ENCODE results near the gene CLCA1.

GRCh38 chr1:86455073-86455472 lies 13.7 kb upstream of the CLCA1 start:
- no peak for TF ChIP-seq CTCF (IDR thresholded peaks at IDR 0.05)
- TF ChIP-seq TCF7L2 (IDR thresholded peaks at IDR 0.05; ENCODE audit: low read depth, low read length) = no peak
- TF ChIP-seq, protein P1, sequence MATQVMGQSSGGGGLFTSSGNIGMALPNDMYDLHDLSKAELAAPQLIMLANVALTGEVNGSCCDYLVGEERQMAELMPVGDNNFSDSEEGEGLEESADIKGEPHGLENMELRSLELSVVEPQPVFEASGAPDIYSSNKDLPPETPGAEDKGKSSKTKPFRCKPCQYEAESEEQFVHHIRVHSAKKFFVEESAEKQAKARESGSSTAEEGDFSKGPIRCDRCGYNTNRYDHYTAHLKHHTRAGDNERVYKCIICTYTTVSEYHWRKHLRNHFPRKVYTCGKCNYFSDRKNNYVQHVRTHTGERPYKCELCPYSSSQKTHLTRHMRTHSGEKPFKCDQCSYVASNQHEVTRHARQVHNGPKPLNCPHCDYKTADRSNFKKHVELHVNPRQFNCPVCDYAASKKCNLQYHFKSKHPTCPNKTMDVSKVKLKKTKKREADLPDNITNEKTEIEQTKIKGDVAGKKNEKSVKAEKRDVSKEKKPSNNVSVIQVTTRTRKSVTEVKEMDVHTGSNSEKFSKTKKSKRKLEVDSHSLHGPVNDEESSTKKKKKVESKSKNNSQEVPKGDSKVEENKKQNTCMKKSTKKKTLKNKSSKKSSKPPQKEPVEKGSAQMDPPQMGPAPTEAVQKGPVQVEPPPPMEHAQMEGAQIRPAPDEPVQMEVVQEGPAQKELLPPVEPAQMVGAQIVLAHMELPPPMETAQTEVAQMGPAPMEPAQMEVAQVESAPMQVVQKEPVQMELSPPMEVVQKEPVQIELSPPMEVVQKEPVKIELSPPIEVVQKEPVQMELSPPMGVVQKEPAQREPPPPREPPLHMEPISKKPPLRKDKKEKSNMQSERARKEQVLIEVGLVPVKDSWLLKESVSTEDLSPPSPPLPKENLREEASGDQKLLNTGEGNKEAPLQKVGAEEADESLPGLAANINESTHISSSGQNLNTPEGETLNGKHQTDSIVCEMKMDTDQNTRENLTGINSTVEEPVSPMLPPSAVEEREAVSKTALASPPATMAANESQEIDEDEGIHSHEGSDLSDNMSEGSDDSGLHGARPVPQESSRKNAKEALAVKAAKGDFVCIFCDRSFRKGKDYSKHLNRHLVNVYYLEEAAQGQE (IDR thresholded peaks at IDR 0.05; ENCODE audit: insufficient read depth in 1 of 2, low read depth in 2 of 2, low read length in 1 of 2) = no peak
